ENCODE data around the gene AMFR.
"Not testable (repeated sequence)": the region's sequence is repeated elsewhere in the genome, so short reads cannot be mapped to it uniquely, and the experiment has no call there.

AMFR gene

DNA sequence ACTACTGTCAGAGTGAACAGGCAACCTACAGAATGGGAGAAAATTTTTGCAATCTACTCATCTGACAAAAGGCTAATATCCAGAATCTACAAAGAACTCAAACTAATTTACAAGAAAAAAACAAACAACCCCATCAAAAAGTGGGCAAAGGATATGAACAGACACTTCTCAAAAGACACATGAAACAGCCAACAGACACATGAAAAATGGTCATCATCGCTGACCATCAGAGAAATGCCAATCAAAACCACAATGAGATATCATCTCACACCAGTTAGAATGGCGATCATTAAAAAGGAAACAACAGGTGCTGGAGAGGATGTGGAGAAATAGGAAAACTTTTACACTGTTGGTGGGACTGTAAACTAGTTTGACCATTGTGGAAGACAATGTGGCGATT lies 28.6 kb downstream of the AMFR start:
- in situ Hi-C loops (cut with MboI; ENCODE audit: low sequenced_read_pairs) = not testable (repeated sequence)

DNA sequence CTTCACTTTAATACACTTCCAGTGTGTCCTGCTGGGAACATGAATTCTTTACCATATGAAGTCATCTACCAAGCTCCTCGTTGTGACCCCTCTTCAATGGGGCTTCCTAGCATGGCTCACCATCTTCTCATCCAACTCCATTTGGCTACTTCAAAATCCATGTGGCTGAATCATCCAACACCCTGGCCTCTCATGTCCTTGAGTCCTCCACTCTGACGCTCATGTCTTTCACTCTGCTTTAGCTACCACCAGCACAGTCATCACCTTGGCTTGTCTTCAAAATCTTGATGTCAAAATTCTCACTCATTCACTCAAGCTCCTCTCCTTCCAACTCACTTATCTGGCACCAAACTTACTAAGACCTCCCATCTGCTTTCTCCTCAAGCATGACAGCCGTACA lies 35.8 kb downstream of the AMFR start:
- in situ Hi-C loops (cut with MboI; ENCODE audit: low sequenced_read_pairs) = no loop called here

DNA sequence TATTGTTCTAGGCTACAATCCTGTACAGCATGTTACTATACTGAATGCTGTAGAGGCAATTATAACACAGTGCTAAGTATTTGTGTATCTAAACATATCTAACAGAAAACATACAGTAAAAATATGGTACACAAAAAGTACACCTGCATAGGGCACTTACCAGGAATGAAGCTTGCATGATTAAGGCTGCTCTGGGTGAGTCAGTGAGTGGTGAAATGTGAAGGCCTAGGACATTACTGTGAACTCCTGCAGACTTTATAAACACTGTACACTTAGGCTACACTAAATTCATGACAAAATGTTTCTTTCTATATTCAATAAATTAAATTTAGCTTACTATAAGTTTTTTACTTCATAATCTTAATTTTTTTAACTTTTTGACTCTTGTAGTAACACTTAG lies 37.1 kb downstream of the AMFR start:
- in situ Hi-C loops (cut with MboI; ENCODE audit: low sequenced_read_pairs) = no loop called here

DNA sequence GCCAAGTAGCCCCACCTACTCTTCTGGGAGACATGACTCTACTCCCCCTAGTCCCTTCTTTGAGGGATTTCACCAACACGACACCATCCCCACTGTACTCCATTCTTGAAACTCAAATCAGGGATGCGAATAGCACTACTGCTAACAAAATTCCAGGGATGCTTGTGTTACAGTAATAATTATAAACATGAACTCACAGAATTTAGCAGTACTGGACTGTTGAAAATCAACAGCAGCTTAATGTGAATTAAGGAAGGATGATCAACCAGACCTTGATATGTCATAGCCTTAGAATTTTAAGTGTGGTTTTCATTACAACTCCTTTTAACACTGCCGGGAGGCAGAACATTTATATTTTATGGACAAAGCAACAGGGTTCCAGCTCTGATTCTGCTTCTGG lies 37.9 kb downstream of the AMFR start:
- in situ Hi-C loops (cut with MboI; ENCODE audit: low sequenced_read_pairs) = no loop called here

DNA sequence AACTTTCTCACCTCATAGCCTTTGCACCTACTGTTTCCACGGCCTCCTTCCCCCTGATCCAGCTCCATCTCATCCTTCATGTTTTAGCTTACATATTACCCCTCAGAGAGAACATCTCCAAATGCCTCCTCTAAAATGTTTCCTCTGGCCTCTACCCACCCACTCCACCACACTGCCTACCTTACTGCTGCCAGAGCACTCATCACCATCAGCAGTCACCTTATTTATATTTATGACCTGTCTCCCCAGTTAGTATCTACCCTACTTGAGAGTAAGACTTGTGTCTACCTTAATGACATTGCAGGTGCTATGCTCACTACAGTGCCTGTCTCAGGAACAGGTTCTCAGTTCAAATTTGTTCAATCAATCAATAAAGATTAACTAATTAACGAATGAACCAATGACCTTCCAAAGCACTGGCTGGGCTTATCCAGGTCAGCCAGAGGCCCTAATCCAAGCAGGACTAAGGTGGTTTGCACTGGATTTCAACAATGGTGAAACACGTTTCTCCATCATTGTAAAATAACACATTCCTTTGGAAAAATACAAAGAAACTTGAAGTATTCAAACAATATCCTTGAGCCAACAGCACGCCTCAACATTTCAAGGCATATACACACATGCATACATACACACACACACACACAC lies 41.1 kb downstream of the AMFR start:
- in situ Hi-C loops (cut with MboI; ENCODE audit: low sequenced_read_pairs) = no loop called here

DNA sequence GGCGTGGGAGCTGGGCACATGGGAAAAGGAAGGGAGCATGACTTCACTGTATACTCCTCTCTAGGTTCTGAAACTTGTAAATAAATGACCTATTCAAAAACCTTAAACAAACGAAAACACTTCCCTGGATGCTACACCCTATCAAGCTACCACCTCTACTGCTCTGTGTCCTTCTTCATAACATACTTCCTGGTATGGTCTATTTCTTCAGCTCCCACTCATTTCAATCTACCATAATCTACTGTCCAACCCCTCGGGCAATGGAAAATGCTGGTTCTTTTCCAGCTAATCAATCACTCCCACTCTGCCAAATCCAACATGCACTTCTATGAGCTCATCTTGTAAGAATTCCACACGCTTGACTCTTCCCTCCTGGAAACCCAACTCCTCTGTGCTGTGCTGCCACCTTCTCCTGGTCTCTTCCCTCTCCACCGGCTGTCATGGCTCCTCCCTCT lies 42.4 kb downstream of the AMFR start:
- in situ Hi-C loops (cut with MboI; ENCODE audit: low sequenced_read_pairs) = no loop called here

DNA sequence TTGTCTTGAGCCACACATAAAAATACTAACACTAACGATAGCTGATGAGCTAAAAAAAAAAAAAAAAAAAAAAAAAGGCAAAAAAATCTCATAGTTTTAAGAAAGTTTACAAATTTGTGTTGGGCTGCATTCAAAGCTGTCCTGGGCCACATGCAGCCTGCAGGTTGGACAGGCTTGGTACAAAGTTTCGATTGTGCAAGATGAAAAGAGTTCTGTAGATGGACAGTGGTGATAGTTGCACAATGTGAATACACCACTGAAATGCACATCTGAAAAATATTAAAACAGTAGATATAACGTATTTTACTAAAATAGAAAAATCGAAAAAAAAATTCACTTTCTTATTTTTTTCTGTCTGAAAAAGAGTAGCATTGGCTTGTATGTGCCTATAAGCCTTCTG lies 42.9 kb downstream of the AMFR start:
- in situ Hi-C loops (cut with MboI; ENCODE audit: low sequenced_read_pairs) = no loop called here

DNA sequence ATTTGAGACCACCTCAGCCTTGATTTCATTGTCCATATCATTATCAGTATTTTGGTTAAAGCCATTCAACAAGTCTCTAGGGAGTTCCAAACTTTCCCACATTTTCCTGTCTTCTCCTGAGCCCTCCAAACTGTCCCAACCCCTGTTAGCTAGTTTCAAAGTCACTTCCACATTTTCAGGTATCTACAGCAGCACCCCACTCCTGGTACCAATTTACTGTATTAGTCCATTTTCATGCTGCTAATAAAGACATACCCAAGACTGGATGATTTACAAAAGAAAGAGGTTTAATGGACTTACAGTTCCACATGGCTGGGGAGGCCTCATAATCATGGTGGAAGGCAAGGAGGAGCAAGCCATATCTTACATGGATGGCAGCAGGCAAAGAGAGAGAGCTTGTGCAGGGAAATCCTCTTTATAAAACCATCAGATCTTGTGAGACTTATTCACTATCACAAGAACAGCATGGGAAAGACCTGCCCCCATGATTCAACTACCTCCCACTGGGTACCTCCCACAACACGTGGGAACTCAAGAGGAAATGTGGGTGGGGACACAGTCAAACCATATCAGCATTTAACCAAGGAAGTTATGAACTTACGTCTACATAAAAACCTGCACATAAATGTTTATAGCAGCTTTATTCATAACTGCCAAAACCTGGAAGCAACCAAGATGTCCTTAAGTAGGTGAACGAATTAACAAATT lies 44.4 kb downstream of the AMFR start:
- in situ Hi-C loops (cut with MboI; ENCODE audit: low sequenced_read_pairs) = not testable (repeated sequence)

DNA sequence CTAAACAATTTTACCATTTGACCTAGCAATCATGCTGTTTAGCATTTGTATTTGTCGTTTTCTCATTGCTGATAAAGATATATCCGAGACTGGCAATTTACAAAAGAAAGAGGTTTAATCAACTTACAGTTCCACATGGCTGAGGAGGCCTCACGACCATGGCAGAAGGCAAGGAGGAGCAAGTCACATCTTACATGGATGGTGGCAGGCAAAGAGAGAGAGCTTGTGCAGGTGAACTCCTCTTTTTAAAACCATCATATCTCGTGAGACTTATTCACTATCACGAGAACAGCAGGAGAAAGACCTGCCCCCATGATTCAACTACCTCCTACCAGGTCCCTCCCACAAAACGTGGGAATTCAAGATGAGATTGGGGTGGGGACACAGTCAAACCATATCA lies 46.3 kb downstream of the AMFR start:
- in situ Hi-C loops (cut with MboI; ENCODE audit: low sequenced_read_pairs) = not testable (repeated sequence)

DNA sequence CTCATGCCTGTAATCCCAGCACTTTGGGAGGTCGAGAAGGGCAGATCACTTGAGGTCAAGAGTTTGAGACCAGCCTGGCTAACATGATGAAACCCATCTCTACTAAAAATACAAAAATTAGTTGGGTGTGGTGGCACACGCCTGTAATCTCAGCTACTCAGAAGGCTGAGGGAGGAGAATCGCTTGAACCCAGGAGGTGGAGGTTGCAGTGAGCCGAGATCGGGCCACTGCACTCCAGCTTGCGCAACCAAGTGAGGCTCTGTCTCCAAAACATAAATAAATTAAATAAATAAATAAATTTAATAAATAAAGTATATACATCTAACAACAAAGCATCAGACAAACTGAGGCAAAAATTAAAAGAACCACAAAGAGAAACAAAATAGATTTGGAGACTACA lies 49.6 kb downstream of the AMFR start:
- in situ Hi-C loops (cut with MboI; ENCODE audit: low sequenced_read_pairs) = not testable (repeated sequence)

DNA sequence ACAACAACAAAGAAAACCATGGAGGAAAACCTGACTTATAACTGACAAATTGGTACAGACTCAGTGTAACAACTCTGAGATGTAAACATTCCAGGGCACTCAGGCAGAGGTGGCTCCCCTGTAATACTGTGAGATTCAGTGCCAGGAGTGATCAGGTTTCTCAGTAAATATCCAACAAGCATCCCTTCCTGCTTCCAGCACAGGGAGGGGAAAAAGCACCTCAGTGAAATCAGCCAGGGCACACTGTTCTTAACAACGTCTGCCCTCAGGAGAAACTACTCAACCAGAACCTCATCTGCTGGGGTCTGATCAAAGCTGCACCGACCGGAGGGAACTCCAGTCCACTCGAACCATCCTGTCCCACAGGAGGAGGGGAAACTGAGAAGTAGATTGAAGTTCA lies 52.3 kb downstream of the AMFR start:
- in situ Hi-C loops (cut with MboI; ENCODE audit: low sequenced_read_pairs) = no loop called here

DNA sequence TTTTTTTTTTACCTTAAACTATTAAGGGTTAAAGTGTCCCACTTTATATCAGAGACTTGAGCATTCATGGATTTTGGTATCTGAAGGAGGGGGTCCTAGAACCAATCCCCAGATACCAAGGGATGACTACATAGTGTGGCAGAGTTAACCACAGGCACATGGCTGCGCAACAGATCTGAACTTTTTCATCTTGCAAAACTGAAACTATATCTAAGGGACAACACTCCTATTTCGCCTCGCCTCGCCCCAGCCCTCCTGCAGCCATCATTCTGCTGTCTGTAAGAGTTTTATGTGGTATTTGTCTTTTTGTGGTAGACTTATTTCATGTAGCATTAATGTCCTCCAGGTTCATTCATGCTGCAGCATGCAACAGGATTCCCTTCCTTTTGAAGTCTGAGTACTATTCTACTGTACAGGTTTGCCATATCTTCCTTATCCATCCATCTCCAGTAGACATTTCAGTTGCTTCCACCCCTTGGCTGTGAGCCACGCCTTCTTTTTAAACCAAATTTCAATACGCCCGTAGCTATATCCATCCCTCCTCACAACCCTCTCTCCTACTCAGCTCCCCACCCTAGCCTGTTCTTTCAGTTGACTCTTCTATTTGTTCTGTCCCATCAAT lies 53.2 kb downstream of the AMFR start:
- in situ Hi-C loops (cut with MboI; ENCODE audit: low sequenced_read_pairs) = no loop called here

DNA sequence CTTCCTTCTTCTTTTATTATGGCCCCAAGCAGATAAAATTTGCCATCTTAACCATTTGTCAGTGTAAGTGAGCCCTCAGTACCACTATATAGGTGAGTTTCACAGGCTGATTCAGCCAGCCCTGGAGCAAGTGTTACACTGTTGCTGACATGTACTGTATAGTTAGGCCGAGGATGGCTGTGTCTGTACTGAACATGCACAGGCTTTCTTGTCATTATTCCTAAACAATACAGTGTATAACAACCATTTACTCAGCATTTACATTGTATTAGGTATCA lies 53.7 kb downstream of the AMFR start:
- in situ Hi-C loops (cut with MboI; ENCODE audit: low sequenced_read_pairs) = no loop called here

DNA sequence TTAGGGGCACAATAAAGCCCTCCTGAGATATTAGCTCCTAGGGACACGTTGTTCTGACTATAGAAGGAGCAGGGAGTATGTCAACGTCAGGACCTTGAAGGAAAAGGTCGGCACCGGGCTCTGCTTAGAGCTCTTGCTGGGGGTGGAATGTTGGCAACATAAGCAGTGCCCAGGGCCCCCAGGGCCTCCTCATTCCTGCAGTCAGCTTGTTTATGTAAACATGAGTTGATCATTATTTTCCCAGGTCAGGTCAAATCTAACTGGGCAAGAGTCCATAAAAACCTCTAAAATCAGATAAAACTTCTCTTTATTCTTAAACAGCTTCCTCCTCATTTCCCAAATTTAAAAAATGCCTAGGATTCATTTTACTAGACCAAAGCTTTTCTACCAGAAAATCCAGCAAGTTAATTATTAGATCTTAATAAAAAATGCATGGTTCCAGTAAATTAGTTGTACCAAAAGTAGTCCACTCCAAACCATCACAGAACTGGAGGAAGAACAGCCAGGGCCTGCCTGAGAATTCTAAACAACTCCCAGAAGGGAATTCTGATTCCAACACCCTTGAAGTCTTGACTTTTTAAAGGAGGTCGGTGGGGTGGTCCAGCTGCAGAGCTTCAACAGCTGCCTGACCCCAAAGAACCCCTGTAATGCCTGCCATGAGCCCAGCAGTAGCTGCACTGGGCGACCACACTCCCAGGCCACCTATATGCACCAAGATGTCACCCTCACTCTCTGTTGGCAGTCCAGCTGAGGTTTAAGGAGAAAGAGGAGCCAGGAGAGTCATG lies 54.3 kb downstream of the AMFR start:
- in situ Hi-C loops (cut with MboI; ENCODE audit: low sequenced_read_pairs) = no loop called here

DNA sequence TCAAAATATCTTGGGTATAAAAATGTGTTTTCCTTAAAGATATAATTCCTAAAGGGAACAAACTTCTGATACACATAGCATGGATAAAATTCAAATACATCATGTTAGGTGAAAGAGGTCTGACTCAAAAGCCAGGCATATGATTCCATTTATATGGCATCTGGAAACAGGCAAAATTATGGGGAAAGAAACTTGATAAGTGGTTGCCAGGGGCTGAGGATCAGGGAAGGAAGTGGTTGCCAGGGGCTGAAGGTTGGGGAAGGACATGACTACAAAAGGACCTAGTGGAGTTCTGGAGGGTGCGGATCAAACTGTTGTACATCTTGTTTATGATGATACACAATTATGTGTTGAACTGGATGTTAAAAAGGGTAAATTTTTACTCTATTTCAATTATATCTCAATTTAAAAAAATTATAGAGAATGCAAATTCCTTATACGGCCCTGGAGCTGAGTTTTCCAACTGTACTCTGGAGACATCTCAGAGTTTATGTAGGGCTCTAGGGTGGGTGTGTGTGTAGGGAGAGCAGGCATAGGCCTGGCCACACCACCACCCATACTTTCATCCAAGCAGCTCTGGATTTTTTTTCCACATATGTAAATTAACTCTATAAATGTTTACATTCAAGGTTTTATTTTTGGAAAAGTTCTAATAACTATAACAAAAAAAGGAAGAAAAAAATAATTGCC lies 55.0 kb downstream of the AMFR start:
- in situ Hi-C loops (cut with MboI; ENCODE audit: low sequenced_read_pairs) = no loop called here

DNA sequence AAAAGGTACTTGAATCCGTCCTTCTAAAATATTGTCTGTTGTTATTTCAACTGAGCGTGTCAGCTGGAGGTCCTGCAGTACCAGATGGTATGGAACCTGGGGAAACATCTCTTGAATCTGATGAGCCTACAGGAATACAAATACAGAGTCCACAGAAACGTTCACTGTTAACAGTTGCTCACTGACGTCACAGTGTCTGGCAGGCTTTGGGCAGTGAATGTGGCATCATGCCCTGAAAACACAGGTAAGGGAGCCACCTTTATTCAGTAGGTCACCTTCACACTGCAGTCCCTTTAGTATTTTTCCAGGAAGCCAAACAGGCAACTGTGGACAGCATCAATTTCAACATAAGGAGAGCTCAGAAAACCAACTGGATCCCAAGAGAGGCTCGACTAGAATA lies 56.1 kb downstream of the AMFR start:
- in situ Hi-C loops (cut with MboI; ENCODE audit: low sequenced_read_pairs) = no loop called here

DNA sequence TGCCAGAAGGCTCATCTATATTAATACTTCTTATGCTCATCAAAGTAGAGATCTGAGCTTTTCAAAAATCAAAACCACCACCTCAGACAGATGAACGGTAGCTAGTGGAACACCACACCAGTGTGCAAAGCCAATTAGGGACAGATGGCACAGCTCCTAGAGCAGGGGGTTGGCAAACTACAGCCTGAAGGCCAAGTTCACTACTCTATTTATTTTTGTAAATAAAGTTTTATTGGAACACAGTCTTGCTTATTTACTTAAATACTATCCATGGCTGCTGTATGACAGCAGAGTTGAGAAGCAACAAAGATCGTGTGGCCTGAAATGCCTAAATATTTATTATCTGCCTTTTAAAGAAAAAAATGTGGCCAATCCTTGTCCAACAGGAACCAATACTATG lies 56.8 kb downstream of the AMFR start:
- in situ Hi-C loops (cut with MboI; ENCODE audit: low sequenced_read_pairs) = no loop called here

DNA sequence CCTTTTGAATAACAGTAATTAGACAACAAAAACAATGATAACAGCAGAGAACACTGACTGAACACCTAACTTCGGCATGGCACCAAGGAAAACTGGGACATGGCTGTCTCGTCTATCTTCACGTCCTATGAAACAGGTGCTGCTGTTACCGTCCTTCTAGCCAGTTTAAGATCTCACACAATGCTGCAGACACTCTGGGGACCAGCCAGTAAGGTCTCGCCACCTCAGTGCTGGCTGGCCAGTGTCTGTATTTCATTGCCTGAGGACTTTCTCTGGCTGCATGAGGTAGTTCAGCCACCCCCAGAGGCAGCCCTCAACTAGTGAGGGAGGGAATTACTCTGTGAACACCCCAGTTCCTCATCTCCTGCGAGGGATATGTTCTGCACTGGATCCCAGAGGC lies 57.6 kb downstream of the AMFR start:
- in situ Hi-C loops (cut with MboI; ENCODE audit: low sequenced_read_pairs) = no loop called here

DNA sequence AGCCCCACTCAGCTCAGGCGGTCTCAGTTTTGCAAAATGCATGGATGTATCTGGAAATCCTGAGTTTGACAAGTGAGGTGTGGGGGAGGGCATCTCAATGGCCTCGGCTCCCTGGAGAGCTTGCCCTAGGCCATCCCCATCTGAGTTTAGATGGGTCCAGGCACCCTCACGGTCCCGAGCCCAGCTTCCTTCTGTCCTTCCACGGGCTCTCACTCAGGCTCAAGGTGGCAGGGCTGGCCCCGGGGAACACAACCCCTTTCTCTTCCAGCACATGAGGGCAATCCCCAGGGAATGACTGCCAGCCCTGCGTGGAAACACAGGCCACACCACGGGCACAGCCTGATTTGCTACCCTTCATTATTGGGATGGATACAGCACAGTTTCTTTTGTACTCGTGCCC lies 58.4 kb downstream of the AMFR start:
- in situ Hi-C loops (cut with MboI; ENCODE audit: low sequenced_read_pairs) = no loop called here

DNA sequence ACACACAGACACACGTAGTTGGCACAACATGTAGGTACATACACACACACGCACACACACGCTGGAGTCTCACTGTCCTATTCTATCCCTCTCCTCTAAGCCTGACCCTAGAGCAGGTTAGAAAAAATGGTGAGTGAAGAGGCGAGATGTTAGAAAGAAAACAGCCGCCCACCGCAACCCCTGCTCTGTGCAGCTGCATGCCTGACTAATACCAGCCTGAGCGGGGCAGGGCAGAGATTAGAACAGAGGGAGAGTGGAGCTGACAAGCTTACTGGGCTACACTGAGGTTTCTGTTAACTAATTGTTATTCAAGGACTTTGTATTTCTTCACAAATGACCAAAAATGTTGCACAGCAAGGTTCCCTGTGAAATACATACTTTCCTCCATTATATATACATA lies 59.8 kb downstream of the AMFR start:
- in situ Hi-C loops (cut with MboI; ENCODE audit: low sequenced_read_pairs) = no loop called here

DNA sequence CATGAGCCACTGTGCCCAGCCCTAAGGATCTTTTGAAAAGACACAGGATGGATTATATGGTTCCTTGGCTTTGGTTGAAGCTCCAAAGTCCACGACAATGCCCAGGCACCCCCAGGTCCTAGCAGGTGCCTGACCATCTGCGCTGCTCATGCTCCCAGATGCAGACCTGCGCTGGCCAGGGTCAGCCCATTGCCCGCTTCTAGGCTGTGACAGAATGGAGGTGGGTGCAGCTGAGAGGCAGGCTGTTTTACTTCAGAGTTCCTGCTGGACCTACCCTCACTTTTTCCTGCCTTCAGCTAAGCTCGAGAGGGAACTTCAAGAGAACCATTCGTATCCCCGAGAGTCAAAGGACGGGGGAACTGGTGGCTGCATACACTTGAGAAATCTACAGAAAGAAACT lies 60.5 kb downstream of the AMFR start:
- in situ Hi-C loops (cut with MboI; ENCODE audit: low sequenced_read_pairs) = no loop called here

Data from HL-60/S4 (cell line).